CD4-positive, alpha-beta T cell treated with Interleukin-15 for 1 hour (primary cell): ENCODE measurements around the gene CD47.

Experiments used
- DNase-seq: peaks from one replicate; pipeline ENCODE4 v3.0.0-alpha.2; 2020

CD47 gene

DNA sequence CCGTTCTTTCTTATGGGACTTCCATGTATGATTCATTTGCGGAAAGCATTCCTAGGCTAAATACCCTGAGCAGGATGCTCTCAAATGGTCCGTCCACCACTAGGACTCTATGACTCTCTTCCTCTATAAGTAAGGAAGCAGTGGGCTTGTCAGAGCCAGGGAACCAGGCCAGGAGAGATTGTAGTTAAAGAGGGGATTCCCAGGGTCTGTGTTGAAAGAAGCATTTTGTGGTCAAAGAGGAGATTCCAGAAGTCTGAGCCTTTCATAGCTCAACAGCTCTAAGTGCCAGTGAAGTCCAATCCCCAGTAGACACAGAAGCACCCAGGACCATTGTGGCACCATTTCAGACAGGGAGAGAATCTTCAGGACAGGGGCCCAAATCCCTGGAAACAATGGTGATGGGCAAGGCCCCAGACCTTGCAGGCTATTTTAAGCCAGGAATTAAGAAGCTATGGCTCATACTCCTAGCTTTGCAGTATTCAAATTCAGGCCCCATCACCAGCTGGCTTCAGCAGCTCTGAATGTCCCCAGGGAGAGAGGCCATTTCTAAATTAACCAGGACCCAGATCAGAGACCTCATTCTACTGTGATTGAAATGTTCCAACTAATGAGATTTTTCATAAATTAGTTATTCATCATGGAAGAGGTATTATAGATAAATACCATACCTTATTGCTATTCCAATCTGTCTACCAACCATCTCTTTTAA lies 81.7 kb downstream of the CD47 start:
- no peak for DNase-seq

DNA sequence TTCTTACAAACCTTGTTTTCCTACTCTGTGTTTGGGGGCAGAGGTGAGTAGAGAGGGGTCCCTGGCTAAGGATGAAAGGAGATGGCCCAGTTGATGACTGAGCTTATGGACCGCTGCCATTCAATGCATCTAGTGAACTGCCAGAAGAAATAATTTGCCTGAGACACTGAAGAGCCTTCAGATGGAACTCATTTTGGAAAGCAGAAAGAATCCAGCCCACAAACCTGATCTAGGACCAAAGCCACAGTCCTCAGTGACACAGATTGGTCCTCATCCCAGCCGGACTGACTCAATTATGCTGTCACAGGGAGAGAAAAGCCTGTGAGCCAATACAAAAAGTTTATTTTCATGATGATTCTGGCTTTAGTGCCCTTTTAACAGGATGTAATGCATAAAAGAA lies 82.7 kb downstream of the CD47 start:
- DNase-seq, result no peak

DNA sequence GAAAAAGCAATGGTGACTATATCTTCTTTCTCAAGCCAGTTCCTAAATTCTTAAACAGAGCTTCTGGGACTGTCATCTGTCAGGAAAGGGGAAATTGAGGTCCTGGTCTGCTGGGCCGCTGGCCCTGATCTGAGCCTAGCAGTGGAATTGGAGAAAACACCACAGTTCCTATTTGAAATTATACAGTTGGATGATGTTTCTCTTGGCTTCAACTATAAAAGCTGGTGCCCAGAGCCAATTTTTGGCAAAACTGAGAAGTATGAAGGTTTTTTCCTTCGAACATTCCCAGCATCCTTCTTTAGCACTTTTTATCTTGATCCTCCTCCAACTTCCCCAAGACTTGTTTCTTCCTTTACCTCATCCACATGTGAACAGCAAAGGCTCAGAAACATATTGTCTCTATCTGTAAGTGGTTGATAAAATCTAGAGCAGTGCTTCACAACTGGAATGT lies 83.9 kb downstream of the CD47 start:
- no peak for DNase-seq

DNA sequence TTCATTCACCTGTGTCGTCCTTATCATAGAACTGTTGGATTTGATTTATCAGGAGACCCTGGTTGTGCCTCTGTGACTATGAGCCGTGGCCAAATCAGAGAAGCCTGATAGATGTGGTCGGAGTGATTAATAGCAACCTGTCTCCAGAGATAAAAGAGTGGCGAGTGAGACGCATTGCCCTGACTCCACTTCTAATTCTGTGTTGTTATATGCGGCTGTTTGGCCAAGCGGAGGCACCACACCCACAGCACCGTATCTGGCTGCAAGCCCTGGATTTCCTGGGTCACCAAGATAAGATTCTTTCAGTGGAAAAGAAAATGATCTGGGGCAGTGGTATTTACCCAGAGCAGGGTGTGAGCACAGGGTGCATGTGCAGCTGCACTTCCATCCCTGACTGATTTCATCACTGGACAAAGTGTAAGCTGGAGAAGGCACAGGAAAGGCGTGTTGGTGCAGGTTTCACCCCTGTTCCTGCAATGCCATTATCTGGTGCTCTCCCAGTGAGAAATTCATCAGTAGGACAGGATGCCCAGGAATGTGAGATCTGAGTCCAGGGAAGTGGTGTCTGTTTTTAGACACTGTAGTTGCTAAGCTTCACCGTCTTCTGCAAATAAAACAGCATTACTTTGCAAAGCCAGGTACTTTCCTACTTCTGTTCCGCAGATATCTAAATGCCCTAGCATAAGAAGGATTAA lies 84.6 kb downstream of the CD47 start:
- DNase-seq, result no peak

DNA sequence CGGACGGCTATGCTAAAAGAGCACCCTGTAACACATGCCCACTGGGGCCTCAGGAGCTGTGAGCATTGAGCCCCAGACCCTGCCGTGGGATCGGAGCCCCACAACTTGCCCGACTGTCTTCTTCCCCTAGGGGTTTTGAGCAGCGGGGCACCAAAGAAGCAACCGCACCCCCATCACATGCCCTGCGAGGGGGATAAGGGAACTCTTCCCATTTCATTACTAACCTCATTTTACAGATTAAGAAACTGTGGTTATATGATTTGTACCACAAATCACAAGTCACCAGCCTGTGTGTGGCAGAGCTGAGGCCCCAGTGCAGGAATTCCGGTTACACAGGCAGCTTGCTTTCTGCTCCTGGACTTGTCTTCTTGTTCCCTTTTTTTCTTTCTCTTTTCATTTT lies 86.2 kb downstream of the CD47 start:
- DNase-seq, result no peak

DNA sequence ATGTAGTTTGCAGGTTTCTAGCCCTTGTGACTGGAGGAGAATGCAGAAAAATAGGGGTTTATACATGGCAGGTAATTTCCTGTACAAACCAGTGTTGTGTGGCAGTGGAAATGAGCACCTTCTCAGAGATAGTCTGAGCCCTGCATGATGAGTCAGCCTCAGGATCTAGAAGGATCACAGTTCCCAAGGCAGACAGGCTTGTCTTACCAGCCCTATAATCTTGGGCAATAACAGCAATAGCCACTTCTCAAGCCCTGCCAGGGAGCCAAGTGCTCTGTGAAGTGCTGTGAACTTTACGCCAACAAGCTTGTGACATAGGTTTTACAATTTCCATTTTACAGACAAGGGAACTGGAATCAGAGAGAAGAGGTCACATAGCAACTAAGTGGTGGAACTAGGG lies 89.4 kb downstream of the CD47 start:
- no peak for DNase-seq

DNA sequence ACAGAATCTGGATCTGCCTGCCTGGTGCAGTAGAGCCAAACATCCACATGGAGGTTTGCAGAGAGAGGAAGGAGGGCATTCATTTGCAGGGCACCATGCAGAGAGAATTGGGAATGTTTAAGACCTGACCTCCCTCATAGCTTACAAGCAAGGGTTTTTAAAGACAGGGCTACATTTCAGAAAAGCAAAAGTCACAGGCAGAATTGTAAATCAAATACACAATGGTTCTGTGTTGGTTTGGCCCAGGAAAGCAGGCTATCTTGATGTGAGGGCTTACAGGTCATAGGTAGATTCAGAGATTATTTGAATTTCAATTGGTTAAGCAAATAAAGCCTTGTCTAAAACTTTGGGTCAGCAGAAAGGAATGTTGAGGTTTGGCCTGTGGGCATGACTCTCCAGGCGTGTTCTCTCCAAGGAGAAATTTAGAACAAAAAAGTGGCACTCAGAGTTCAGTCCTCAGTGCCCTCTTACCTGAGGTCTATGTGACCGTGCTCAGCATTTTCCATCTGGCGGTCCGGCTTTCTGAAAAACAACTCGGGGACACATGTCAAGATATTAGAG lies 91.5 kb downstream of the CD47 start:
- no peak for DNase-seq

DNA sequence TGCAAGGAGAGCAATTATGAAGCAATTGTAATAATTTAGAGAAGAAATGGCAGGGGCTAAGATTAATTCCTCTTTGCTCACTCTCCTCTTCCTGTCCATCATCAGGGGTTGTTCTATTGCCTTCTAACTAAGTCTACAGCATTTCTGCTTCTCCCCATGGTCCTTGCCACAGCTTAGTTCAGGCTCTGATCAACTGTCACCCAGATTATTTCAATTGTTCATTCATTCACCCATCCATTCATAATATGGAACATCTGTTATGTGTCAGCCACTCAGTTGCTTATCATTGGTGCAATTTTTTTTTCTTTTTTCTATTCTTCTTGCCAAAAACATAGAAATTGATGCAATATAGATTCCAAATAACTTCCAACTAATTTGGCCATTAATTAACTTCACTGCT lies 93.2 kb downstream of the CD47 start:
- DNase-seq, result no peak

DNA sequence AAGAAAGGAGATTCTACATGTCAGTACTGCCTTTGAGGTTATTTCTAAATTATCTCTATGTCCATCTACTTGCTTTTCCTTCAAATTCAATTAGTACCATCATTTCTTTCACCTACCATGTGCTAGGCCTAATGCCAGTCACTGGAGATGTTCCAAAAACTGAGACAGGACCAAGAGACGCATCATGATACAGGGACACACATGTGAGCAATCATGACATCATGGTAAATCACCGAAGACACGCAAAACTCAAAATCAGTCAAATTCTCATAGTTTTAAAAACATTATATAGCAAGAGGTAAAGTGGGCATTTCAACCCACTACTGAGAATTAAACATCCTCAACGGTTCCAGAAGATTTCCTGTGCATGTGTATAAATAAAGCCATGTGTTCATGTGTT lies 95.0 kb downstream of the CD47 start:
- DNase-seq, result no peak

DNA sequence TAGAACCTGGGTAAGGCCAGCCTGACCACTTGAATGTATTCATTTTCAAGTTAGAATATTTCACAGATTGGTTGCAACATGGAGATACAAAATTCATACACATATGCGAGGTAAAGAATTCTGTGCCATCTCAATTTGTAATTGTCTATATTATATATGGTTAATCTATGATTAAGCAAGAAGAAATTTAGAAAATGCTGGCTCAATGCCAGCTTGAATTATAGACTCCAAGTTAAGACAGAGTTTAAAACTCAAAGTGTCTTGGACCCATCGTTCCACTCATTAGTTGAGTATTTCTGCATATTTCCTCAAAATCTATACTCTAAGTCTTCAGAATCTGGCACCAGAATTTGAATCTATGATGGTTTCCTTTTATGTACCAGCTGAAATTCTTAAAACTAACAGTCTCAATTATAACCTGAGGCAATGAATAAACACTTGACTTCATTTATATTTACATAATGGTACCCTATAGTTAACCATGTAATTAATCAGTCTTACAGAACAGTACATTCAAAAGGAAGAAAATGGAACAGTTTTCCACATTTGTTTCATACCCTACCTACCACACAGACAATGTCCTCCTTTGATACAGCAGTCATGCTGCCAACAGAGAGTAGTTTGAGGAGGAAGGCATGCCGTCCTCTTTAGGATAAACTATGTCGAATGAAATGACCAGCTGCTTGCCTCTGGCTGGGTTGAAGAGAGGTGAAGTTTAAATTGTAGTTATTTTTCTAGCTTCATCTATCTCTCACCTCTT lies 95.7 kb downstream of the CD47 start:
- no peak for DNase-seq

DNA sequence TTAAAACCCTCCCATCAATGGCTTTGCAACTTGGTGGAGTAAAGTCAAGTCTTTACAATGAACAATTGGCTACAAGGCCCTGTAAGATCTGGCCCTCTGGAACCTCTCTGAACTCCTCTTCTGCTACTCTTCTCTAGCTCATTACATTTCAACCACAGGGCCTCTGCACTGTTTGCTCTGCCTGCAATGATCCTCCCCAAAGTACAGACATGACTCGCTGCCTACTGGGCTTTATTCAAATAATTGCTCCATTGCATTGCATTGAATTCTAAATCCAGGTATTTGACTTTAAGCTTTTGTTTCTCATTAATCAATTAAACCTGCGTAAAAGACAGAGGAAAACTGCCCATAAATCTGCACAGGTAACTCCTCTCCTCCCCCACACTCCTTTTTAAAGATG lies 96.7 kb downstream of the CD47 start:
- no peak for DNase-seq

DNA sequence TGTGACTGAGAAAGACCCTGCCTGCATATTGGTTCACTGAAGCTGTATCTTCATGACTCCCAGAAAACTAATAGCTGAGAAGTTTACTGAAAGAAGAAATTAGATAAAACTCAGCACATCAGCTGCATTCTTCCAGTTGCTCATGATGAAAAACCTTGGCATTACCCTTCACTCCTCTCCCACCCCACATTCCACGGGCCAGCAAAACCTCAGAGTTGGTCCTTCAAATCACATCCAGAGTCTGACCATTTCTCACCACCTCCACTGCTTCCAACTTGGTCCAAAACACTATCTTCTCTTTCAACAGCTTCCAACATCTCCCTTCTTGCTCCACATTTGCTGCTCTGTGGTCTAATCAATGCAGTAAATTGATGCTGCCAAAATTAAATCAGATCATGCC lies 97.1 kb downstream of the CD47 start:
- no peak for DNase-seq
